ENCODE results near the gene GRM7. TPM values are rescaled to one million over a fixed set of nuclear protein-coding genes. Genes with fewer than 3 reads are reported as not detected.

The GRM7 gene
- total RNA-seq, 4 donors from 2014 or later, result not detected

- TF ChIP-seq POLR2A (IDR thresholded peaks at IDR 0.05), result no peak
- no peak for TF ChIP-seq CTCF (IDR thresholded peaks at IDR 0.05 in 4 of 5, conservative IDR thresholded peaks at IDR 0.05 in 1 of 5)
- intact Hi-C loops (cut with DNase I; ENCODE audit: low total_unique reads), result no loop called here
Measured at GRCh38 chr3:7744850-7745249, 883.9 kb downstream of the GRM7 start.

GRCh38 chr3:7745711-7746110 is 884.8 kb downstream of the GRM7 start:
- Histone ChIP-seq H3K27ac (no peak overlapping the region), H3K36me3 (no peaks in the 10 kb centered on the region), H3K4me3 (no peak overlapping the region), H3K4me1 (no peaks in the 10 kb centered on the region), H3K27me3 (no peaks in the 10 kb centered on the region), H3K9me3 (no peaks in the 10 kb centered on the region)
- intact Hi-C loops (cut with DNase I; ENCODE audit: low total_unique reads) (no loop called here), in situ Hi-C loops (cut with MboI; ENCODE audit: low sequenced_read_pairs in 4 of 4) (no loop called here)
- no peak for DNase-seq
- ATAC-seq, result no peak
- TF ChIP-seq CTCF (IDR thresholded peaks at IDR 0.05 in 4 of 5, conservative IDR thresholded peaks at IDR 0.05 in 1 of 5), result no peak
- no peak for TF ChIP-seq POLR2A (IDR thresholded peaks at IDR 0.05)

More at GRCh38 chr3:7744850-7745249, 883.9 kb downstream of the GRM7 start:
- H3K27ac ChIP-seq, result no peak overlapping the region
- in situ Hi-C loops (cut with MboI; ENCODE audit: low sequenced_read_pairs in 4 of 4), result no loop called here
- no peaks in the 10 kb centered on the region for H3K4me1 ChIP-seq
- ATAC-seq (no peak), DNase-seq (no peak)
- H3K4me3 ChIP-seq, result no peak overlapping the region
- no peaks in the 10 kb centered on the region for H3K9me3 ChIP-seq
- no peaks in the 10 kb centered on the region for H3K27me3 ChIP-seq
- H3K36me3 ChIP-seq, result no peaks in the 10 kb centered on the region

GRCh38 chr3:7749931-7750695 is 889.2 kb downstream of the GRM7 start:
- intact Hi-C loops (cut with DNase I; ENCODE audit: low total_unique reads) (no loop called here), in situ Hi-C loops (cut with MboI; ENCODE audit: low sequenced_read_pairs in 4 of 4) (no loop called here)
- H3K27me3 ChIP-seq, result no peaks in the 10 kb centered on the region
- H3K27ac ChIP-seq, result no peak overlapping the region
- H3K4me1 ChIP-seq, result no peaks in the 10 kb centered on the region
- no peak for ATAC-seq
- TF ChIP-seq CTCF (IDR thresholded peaks at IDR 0.05 in 4 of 5, conservative IDR thresholded peaks at IDR 0.05 in 1 of 5) (no peak), POLR2A (IDR thresholded peaks at IDR 0.05) (no peak)
- no peaks in the 10 kb centered on the region for H3K36me3 ChIP-seq
- no peak overlapping the region for H3K4me3 ChIP-seq
- no peaks in the 10 kb centered on the region for H3K9me3 ChIP-seq
- no peak for DNase-seq

GRCh38 chr3:7752005-7752404 is 891.1 kb downstream of the GRM7 start:
- intact Hi-C loops (cut with DNase I; ENCODE audit: low total_unique reads) (no loop called here), in situ Hi-C loops (cut with MboI; ENCODE audit: low sequenced_read_pairs in 4 of 4) (no loop called here)
- no peaks in the 10 kb centered on the region for H3K27me3 ChIP-seq
- H3K27ac ChIP-seq, result no peak overlapping the region
- H3K36me3 ChIP-seq, result no peaks in the 10 kb centered on the region
- TF ChIP-seq POLR2A (IDR thresholded peaks at IDR 0.05) (no peak), CTCF (IDR thresholded peaks at IDR 0.05 in 4 of 5, conservative IDR thresholded peaks at IDR 0.05 in 1 of 5) (no peak)
- H3K4me1 ChIP-seq, result no peaks in the 10 kb centered on the region
- ATAC-seq, result no peak
- H3K9me3 ChIP-seq, result no peaks in the 10 kb centered on the region
- no peak overlapping the region for H3K4me3 ChIP-seq
- no peak for DNase-seq

All from gastrocnemius medialis (tissue), 4 donors.